Stimulated activated CD8-positive, alpha-beta memory T cell treated with anti-CD3 and anti-CD28 coated beads, Interleukin-4, amount 100 ng/mL, for 4 hours (primary cell): ENCODE measurements around the gene GPR68.
"Not testable (repeated sequence)": the region's sequence is repeated elsewhere in the genome, so short reads cannot be mapped to it uniquely, and the experiment has no call there.

Experiments used
- DNase-seq, 2 donors: peaks; one replicate each; pipeline ENCODE4 v3.0.0-alpha.2; 2020; ENCODE audit warnings: low read depth in 2 of 2, low spot score in 1 of 2

GPR68 gene

GRCh38 chr14:91229743-91230200 lies 14.7 kb downstream of the GPR68 start:
- DNase-seq: peak in 1 of 2 donors; percentile 45

- DNase-seq: no peak
These were observed 15.5 kb downstream of the GPR68 start for GRCh38 chr14:91229005-91229382.

GRCh38 chr14:91228112-91229004 lies 16.1 kb downstream of the GPR68 start:
- DNase-seq: peak; percentile 62 to 79

GRCh38 chr14:91227183-91227628 lies 17.3 kb downstream of the GPR68 start:
- DNase-seq: no peak

GRCh38 chr14:91226360-91226759 lies 18.1 kb downstream of the GPR68 start:
- not testable (repeated sequence) for DNase-seq

- DNase-seq: no peak
These were observed 19.5 kb downstream of the GPR68 start for GRCh38 chr14:91225025-91225424.

- DNase-seq: no peak
These were observed 21.3 kb downstream of the GPR68 start for GRCh38 chr14:91223028-91223783.

GRCh38 chr14:91221270-91221669 lies 23.2 kb downstream of the GPR68 start:
- no peak for DNase-seq

GRCh38 chr14:91220581-91221000 lies 23.9 kb downstream of the GPR68 start:
- DNase-seq: no peak

- no peak for DNase-seq
These were observed 24.8 kb downstream of the GPR68 start for GRCh38 chr14:91219517-91220389.

GRCh38 chr14:91218014-91218413 lies 26.5 kb downstream of the GPR68 start:
- DNase-seq: no peak

- no peak for DNase-seq
These were observed 27.7 kb downstream of the GPR68 start for GRCh38 chr14:91216731-91217226.

GRCh38 chr14:91215381-91215780 lies 29.1 kb downstream of the GPR68 start:
- no peak for DNase-seq

- DNase-seq: no peak
These were observed 30.2 kb downstream of the GPR68 start for GRCh38 chr14:91214306-91214705.

GRCh38 chr14:91211017-91211416 lies 33.5 kb downstream of the GPR68 start:
- DNase-seq: no peak

GRCh38 chr14:91207008-91207407 lies 37.5 kb downstream of the GPR68 start:
- DNase-seq: no peak

- DNase-seq: no peak
These were observed 39.0 kb downstream of the GPR68 start for GRCh38 chr14:91205459-91205858.

GRCh38 chr14:91204657-91205056 lies 39.8 kb downstream of the GPR68 start:
- DNase-seq: no peak

GRCh38 chr14:91202234-91202974 lies 42.1 kb downstream of the GPR68 start:
- DNase-seq: no peak

GRCh38 chr14:91200802-91201201 lies 43.7 kb downstream of the GPR68 start:
- not testable (repeated sequence) for DNase-seq
